Fibroblast of skin of scalp (primary cell): Measurements from ENCODE around the gene MYO15B.
A peak's percentile ranks its signal among the peaks of the same experiment; 100 is the strongest.

Experiments used
- DNase-seq: peaks from one replicate; pipeline ENCODE4 v3.0.0-alpha.2; 2013

The MYO15B gene

DNA sequence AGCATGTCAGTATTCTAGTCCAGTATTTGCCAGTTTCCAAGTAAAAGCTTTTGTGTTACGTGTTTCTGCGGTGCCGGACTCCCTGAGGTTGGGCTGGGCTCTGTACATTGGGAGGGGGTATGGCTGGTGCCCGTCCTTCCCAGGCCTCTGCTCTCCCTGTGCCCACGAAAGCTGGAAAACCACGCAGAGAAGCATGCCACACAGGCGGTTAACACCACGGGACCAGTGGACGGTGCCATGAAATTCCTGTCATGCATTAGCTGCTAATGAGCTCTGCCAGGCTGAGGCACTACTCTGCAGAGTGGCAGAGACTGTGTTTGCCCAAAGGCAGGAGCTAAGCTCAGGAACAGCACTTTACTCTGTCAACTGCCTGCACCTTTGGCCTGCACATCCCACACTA is 53.7 kb downstream of the MYO15B start:
- DNase-seq: no peak

DNA sequence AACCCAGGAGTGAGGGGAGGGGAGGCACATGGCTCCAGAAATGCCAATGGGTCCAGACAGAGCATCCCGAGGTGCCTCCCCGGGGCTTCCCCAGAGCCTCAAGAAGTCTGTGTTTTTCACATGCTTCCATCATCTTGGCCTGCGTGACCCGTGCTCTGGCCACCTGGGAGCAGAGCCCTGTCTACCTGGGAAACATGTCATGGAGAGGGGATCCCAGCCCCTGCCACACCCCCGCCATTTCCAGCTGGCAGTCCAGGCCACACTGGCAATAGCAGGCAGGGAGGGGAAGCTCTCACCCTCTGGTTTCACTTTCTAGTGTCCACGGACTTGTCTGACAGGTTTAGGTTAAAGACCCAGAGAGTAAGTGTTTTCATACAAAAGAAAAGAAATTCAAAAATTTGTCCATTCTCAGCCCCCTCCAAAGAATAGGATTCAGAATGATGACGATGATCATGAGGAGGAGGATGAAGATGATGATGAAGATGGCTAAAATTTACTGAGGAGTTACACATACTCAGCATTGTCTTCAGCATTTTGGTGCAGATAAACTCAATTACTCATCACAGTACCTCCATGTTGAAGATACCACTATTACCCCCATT is 54.7 kb downstream of the MYO15B start:
- DNase-seq: no peak

DNA sequence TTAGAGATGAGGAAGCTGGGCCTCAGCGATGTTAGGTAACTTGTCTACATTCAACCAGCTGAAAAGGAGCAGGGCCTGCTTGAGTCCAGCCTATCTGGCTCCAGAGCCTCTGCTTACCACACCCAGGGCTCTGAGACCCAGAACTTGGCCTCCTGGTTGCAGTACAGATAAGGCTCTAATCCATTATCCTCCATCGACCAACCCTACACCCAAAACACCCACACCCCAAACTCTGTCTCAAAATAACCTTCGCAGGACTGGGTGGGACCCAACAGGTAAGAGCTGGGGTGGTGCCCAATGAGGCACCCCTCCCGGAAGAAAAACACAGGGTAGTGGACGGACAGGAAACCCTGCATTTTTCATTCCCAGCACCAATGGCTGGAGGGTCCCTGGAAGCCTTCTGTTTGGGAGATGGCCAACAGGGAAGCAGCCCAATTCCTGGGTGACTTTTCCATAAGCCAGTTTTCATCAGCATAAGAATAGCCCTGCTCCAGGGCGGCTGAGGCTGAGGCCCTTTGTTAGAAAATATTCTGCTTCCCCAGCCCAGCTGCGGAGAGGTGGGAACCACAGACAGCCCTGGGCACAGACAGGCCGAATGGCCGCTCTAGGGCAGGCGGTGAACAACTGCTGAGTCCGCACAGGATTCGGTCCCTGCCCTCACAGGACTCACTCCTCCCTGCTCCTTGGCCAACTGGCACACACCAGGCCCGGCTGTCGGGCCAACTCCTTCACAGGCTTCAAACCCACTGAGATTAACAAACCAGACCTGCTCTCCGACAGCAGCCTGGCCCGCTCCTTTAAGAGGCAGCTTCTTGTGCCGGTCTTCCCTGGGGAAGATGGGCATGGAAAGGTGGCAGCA is 55.4 kb downstream of the MYO15B start:
- no peak for DNase-seq

DNA sequence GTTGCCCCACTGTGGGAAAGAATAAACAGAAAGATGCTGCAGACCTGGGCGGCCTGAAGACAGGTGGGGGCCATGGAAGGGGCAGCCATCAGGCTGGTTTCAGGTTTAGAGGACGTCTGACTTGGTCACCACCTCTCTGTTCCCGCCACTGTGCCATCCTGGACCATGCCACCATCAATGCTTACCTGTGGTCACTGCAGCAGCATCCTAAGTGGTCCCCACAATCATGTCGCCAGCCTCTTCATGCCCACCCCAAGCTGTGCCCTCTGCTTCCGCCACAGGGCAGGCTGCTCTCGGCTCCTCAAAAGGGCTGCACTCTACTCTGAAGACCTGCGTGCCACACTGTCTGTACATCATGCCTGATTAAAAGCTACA is 56.0 kb downstream of the MYO15B start:
- DNase-seq: no peak

DNA sequence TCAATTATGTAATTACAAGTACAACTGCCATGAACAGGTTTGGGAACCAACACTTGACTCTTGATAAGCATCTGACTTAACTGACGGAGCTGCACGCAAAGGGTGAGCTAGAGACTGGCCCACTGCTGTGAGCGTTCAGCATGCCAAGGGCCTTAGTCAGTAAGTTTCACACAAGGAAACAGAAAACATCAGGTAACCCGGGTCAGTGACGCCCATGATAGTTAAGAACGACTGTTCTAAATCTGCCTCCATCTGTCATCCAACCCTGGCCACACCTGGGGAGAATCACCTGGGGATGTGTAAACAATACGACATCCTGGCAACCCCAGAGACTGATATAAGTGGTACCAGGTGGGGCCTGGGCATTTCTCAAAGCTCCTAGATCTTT is 57.9 kb downstream of the MYO15B start:
- no peak for DNase-seq

DNA sequence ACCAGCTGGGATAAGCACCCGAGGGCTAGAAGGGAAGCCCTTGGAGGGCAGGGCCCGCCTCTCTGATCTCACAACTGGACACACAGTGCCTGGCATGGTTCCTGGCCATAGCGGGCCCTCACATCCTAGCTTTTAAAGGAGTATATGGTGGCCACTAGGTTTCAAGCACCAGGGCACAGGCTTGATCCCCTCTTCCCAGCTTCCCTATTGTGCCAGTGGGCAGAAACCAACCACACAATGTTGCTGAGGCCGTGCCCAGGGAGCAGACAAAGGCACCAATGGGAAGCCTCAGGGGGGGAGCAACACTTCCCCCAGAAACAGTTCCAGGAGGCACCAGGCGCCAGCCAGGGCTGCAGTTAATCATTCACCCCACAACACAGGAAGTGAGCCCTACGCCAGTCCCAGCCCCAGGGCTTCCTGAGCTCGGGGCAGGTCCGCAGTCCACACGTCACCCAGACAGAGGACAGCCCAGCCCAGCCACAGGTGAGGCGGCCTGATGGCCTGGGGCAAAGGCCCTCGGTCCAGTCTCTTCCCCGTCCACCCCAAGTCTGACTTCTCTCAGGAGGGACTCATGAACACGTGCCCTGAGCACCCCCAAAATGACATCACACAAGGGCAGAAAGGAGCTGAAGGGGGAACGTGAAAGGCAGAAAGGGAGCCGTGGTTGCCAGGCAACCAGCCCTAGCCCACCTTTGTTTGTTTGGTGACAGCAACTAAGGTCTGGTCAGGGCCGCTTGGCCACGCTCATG is 58.5 kb downstream of the MYO15B start:
- no peak for DNase-seq

DNA sequence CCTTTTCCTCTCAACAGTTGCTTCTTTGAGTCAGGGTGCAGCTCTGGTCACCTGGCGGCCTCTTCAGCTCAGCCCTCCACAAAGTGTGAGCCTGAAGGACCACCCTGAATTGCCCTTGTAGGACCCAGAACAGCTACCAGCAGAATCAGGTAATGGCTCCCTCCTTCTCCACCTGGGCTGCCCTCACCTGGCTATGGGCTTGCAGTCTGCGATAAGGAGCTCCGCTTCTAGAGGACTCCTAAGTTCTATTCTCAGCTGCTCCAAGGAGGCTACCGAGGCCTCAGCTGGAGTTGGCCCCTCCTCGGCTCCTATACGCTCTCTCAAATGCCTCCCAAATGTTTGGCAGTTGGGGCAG is 59.0 kb downstream of the MYO15B start:
- DNase-seq: no peak

DNA sequence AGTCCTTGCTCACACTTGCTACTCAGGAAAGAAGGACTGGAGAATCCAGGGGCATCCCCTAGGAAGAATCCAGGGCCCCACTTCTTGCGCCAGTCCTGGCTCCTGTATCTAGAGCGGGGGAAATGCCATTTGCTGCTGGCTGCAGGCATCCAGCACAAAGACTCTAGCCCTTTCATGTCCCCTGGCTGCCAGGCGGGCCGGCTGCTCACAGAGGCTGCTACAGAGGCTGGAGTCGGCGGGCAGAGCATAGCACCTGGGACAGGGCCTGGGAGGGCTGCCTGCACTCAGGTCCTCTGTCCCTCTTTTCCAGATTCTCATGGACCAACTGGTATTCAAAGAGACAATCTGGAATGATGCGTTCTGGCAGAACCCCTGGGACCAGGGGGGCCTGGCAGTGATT is 59.5 kb downstream of the MYO15B start:
- no peak for DNase-seq

DNA sequence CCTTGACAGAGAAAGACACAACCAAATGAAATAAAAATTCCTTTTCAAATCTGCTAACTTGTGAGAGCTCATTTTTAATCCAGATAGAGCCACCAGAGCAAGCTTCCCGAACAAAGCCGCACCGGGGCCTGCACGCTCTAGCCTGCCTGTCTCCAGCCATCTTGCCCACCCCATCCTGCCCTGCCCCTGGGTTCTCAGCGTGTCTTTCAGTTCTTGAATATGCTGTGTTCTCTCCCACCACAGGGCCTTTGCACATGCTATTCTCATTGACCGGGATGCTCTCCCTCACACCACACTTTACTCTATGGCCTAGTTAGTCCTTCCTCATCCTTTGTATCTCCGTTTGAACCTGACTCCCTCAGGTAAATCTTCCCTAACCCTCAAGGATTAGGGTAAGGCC is 60.3 kb downstream of the MYO15B start:
- DNase-seq: no peak

DNA sequence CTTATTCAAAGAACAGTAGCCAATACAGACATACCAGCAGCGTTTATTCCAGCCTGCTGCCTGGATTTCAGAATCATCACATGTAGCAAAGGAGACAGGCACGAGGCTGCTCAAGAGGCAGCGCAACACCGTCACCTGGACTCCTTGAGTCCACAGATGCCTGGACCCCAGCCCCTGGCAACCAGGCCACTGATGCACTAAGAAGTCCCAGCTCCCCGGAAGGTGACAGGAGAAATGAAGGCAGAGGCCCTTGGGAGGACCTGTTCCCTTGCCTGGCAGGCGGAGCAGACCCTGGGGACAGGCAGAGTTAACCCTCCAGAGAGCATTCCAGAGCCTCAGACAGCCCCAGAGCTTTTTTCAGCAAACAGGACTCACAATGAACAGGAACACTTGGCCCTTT is 62.1 kb downstream of the MYO15B start:
- no peak for DNase-seq

DNA sequence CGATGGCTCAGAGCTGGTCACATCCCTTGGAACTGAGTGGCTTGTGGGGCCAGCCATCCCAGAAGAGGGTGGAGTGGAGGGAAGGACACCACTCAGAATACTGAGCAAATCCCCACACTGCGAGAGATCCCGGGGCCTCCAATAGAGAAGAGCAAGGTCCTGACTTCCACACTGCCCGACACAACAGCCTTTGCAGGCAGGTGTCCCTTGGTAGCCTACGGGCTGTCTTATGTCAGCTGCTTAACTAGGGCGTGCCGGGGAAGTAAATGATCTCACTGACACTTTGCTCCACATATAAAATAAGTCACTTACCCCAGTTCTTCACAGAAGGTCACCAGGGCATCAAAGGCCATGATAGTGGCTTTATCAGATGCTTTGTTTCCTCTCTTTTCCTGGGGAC is 63.3 kb downstream of the MYO15B start:
- no peak for DNase-seq

DNA sequence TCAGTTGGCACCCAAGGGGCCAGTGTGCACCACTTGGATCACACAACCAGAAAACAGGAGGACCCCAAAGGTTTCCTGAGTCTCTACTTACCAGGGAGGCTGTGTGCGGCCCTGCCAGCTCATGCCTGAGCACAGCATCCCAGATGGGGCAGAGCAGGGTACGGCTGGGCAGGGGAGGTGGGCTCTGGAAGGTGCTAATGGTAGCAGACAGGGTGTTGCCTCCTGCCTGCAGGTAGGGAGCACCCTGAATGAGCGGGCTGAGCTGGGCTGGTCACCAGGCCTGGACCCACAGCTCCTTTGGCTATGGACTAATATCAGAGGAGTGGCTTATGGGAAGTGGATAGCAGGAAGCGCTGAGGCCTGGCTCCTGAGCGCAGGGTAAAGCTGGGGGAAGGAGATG is 64.7 kb downstream of the MYO15B start:
- DNase-seq: no peak

DNA sequence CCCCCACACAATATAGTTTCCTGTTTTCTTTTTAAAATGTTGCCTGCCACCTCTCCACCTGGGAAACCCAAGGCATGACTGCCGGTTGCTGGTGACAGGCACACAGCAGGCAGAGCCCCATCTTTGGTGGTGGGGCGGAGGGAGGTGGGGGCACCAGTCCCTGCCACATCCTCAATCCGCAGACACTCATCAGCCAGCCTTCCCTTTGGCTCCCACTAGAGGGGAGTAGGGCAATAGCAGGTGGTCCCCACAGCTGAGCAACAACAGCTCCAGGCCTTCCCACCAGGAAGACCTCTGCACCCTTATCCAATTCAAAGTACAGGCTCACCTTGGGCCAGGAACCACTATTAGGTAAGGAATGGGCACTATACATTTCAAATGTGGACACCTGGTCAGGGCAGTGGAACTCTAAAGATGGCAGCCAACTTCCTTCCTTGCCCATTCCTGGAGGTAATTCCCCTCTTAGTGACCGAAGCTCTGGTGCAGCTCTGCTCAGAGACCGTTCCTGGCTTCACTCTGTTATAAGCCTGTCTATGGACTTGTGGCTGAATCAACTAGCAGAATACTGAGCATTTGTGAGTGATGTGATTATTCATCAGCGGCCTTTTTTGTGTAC is 65.4 kb downstream of the MYO15B start:
- peak; percentile 53 for DNase-seq

DNA sequence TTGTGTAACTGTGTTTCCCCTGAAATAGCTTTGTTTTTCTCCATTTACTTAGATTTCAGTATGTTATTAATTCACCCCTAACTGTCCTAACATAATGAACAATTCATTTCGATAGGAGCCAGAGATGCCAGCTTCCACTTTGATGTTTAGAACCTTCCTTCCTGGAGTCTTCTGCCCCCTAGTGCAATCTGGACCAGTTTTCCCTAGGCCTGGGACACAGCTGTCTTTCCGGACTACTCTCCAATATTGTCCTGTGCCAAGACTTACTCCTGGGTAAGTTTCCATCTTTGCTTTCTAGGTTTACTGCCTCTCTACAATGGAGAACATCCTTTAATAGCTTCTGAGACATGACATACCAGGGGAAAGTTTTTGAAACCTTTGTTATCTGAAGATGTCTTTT is 66.6 kb downstream of the MYO15B start:
- no peak for DNase-seq

DNA sequence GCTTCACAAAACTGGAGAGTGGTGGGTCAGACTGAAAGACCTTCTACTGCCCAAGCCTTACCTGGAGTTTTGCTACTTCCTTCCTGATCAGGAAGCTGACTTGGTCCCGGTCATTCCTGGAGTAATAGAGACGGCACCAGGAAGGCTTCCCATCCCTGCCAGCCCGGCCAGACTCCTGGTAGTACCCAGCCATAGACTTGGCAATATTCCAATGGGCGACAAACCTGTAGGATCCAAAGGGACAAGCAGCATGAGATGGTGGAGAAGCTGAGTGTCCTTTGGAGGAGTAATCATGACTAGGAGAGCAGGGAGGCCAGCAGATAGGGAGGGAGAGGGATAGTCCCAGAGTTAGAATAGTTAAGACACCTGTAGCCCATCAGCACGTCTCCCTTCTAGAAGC is 70.6 kb downstream of the MYO15B start:
- DNase-seq: no peak

DNA sequence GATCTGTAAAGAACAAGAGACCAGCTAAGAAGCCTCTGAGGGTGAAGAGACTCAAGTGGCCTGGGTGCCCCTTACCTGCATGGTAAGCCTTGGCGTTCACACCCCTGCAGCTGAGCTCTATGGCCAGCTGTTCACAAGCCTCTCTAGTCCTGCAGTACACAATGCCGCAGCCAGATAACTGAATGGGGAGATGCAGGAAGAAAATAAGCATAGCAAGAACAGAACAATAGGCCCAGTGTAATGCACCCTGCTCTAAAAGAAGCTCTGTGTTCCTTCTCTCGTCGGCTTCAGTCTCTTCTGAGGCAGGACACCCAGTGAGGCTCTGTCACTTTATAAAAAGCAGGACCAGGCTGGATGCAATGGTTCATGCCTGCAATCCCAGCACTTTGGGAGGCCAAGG is 73.9 kb downstream of the MYO15B start:
- DNase-seq: no peak

DNA sequence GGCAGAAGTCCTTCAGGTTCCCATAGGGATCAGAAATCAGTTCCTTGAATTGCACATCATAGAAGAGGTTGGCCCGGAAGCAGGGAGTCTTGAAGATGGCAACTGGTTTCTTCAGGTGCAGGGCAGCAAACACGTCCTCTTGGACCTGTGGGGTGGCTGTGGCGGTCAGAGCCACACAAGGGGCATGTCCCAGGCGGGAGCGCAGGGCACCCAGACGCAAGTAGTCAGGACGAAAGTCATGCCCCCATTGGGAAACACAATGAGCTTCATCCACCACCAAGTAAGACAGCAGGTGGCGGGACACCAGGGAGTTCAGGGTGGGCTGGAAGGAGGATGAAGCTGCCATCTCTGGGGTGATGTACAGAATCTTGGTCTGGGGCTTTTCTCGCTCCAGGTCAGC is 74.9 kb downstream of the MYO15B start:
- DNase-seq: no peak

DNA sequence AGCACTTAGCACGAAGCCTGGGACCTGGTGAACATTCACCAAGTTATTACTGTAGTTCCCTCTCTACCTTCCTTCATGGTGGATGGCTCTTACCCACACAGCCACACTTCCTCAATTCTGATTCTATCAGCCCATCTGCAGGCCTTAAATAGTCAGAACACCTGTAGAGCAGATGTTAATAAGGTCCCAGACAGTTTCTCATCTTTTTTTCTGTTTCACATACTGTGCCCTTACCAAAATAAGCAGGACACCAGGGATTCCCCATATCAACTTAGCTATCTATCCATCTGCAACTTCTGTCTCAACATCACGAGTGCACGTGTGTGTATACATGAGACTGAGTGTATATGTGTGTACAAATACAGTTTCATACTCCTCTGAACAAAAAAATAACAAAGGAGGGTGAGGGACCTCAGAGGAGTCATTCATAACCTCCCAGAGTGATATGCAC is 76.5 kb downstream of the MYO15B start:
- DNase-seq: no peak

DNA sequence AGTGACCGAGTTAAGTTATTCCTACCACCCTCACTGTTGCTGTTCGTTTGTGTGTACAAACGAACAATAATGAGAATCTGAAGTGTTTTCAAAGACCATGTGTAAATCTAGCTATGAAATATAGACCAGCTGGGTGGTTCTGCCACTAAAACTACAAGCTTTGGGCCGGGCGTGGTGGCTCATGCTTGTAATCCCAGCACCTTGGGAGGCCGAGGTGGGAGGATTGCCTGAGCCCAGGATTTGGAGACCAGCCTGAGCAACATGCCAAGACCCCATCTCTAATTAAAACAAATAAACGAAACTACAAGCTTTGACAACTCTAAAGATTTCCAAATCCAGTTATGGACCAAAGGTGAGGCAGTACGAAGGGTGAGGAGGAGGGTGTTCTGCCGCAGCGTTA is 78.4 kb downstream of the MYO15B start:
- no peak for DNase-seq

DNA sequence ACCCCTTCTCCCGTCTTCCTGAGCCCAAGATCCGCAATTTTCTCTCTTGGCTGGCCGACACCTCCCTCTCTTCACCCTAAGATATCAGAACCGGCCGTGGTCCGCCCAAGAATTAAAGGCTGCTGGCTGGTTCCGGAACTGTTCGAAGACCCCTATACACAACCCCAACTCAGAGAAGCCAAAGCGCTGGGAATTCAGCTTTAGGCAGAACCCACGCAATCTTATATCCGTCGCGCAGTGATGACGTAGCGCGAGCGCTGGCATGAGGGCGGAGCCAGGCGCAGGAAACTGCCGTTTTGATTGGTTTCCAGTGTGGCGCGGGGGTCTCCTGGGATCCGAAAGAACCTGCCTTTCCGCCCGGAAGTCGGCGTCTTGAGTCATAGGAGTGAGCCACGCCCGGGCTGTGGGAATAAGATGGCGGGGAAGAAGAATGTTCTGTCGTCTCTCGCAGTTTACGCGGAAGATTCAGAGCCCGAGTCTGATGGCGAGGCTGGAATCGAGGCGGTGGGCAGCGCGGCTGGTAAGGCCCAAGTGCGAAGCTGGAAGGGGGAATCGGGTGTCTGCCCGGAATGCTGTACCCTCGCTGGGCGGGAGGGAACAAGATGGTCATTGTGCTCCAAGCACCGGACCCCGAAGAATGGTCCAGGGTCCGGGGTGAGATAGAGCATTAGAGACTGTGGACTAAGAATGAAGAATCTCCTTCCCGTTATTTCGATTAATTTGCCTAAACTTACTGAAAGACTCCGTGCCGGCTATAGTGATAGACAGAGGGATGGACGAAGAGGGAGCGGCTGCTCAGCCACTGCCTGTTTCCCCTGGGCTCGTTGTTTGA is 79.6 kb downstream of the MYO15B start, which contains the start of the genes RECQL5 and SAP30BP:
RECQL5 (minus strand) TSS at position 196 of the 832 bp plus-strand sequence. CDS start 597 bp downstream, outside the sequence.
SAP30BP (plus strand) TSS at position 380 of the 832 bp plus-strand sequence; CDS start at position 415, 35 bp downstream.
- DNase-seq: peak; percentile 99

DNA sequence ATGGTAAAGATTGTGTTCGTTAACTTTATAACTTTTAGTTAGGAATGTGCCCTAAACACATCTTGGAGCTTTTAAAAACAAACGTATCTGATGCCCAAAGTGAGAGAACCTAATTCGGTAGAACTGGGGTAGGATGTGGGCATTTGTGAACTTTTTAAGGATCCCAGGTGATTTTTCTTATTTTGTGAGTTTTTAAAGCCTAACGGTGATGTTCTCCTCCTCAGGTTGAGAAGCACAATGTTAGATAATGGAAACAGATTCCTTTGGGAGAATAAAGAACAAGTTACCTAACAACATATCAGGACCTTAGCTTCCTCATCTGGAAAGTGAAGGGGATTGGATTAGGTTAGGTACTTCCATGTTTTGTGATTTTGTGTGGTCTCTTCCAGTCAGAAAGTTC is 80.2 kb downstream of the MYO15B start:
- no peak for DNase-seq

DNA sequence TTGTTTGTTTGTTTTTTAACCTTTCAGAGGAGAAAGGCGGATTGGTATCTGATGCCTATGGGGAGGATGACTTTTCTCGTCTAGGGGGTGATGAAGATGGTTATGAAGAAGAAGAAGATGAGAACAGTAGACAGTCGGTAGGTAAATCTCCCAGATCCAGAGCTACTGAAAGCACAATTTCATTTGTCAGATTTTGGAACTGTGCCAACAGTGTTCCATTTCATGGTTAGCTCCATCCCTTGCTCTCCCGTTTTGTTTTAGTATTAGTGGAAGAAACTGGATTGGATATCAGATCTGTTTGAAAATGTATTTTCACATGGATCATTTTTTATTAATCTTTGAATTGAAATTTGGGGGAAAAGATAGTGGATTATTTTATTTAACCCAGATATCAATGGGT is 80.9 kb downstream of the MYO15B start:
- DNase-seq: no peak
